ENCODE results near the gene HABP4.
"Not testable (repeated sequence)": the region's sequence is repeated elsewhere in the genome, so short reads cannot be mapped to it uniquely, and the experiment has no call there.

Gene HABP4

DNA sequence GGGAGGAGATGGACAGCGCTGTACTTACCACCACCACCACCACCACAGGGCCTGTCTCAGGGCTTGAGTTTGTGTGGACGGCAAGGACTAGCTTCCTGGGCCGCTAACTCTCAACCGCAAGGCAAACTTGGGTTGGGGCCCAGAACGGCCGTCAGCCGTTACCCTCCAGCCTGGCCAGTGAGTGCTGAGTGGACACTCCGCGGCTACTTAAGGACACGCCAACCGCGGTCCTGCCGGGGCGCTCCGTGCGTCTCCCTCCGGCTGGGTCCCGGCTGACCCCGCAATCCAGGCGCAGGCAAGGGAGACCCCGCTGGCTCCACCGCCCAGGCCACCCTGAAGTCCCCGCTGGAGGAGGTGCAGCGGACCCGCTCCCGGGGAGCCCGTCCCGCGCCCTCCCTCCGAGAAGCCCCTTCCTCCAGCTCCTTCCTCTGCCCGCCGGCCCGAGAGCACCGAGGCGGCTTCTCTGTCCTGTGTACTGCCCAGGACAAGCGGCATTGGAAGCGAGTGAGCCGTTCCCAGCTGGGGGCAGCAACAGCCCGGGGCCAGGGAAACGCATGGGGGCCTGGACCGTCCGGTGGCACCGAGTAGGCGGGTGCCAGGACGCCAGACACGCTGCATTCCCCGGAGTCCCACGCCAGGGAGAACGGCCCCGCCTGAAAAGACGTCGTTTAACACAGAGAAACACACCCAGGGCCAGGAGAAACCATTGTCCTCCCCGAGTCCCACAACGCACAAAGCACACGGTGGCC, 46.6 kb downstream of the HABP4 start:
- no peak for DNase-seq (ENCODE audit: low read depth in 1 of 2, low spot score in 1 of 2)

DNA sequence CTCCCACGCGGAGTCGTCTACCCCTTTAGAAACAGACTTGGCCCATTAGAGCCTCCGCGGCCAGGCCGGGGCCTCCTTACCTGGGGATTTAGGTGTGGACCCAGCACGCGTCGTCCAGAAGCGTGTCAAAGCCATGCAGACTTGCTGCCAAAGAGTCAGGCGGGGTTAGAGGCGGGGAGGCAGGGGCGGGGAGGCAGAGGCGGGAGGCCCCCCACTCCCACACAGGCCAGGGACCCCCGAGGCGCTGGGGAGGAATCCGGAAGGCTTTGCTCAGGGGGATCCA, 47.1 kb downstream of the HABP4 start:
- DNase-seq (ENCODE audit: low read depth in 1 of 2, low spot score in 1 of 2): no peak

DNA sequence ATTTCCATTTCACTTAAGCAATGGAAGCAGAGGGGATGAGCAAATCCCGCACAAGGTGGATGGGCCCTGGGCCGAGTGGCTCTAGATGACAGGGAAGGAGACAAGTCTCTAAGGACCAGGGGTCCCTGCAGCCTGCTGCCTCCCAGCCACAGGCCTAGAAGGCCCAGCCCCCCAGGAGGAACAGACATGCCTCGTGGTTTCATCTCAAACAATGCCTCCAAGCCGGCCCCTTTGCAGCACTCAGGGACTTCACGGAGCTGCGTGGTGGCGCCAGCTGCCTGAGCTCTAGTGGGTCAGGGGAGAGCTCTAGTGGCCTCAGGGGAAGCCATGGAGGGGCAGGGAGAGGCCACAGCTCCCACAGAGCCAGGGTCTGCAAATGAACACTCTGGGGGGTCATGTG, 48.8 kb downstream of the HABP4 start:
- no peak for DNase-seq (ENCODE audit: low read depth in 1 of 2, low spot score in 1 of 2)

DNA sequence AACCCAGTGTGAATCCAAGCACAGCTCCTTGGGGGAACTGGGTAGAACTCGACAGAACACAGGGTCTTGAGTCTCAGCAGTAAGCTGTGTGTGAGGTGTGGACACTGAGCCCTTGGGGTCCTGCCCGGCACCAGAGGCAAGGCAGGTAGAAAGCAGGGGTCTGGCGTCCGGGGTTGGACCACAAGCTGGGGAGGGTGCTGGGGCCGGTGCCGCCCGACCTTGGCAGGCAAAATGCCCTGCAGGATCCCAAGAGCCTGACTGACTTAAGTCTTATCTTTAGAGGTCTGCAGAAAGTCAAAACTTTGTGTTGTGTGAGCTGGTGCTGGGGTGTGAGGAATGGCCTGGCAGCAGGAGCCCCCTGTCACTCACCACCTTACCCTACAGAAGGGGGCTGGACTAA, 49.3 kb downstream of the HABP4 start:
- DNase-seq (ENCODE audit: low read depth in 1 of 2, low spot score in 1 of 2): no peak

DNA sequence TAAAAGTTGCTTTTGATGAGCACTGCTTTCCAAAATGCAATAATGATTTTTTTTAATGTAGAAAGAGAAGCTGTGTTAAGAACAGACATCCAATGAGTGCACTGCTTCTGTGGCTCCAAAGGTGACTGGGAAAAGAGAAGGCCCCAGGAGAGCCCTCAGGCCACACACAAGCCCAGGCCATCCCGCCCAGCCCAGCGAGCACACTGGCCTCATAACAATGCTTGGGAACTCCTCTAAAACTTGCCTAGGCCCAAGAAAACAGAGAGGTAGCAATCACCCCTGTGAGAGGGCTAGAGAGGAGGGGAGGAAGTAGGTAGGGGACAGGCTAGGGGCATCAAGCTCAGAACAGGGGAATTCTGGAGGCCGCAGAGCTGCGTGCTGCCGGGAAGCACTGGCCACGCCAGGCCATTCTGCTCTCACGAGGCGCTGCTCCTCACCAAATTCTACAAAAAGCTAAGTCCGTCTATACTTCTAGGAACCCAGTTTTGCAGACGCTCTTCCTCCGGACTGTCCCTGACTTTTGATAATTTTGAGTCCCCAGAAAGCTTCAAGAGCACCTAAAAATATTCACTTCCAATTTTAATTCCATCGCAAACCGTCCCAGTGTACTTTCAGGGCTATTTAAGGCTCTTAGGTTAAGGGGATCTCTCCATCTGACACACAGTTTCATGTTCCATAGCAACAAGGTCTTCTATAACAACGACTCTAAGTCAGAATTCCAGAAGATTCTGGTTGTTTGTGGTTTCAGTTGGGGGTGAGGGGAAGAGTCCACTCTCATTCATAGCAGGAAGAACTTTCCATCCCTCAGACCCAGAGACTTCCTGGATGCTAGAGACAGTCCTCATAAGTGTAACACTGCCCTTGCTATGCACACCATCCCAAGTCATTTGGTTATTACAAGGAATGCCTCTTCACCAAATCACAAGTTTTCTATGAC, 51.0 kb downstream of the HABP4 start:
- no peak for DNase-seq (ENCODE audit: low read depth in 1 of 2, low spot score in 1 of 2)

DNA sequence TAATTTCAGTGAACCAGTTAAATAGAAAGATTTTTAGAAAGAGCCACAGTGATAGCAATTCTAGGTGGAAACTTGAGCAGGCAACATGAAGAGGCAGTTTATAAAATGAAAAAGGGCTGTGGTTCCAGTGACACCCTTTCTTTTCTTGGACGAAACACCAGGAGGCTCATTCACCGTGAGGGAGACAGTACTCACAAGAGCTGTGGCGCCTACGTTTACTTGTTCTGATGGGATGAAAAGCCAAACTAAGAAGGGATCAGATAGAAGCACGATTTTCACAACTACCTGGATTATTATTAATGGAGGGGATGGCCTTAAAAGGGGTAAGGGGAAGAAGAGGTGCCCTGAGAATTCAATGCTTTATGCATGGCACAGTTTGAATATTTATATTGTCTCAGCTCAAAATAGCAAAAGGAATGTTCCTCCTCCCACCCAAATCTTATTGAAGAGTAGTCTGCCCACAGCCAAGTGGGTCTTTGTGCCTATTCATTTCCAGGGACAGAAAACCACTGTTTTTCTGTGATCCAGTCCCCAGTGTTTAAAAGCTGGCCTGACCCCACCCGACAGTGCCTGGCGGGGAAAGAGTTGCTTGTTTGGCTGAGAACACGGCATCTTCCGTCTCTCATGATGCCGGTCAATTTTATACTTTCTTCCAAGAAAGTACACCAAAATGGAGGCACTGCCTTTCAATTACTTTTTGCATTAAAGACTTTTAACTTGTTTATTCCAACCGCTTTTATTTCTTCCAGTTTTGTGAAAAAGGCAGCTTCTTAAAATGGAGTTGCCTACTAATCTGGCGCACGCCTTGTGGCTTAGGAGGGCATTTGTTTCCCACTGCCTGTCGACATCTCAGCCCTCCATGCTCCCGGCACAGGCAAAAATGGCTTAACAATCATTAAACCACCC, 51.9 kb downstream of the HABP4 start:
- no peak for DNase-seq (ENCODE audit: low read depth in 1 of 2, low spot score in 1 of 2)

DNA sequence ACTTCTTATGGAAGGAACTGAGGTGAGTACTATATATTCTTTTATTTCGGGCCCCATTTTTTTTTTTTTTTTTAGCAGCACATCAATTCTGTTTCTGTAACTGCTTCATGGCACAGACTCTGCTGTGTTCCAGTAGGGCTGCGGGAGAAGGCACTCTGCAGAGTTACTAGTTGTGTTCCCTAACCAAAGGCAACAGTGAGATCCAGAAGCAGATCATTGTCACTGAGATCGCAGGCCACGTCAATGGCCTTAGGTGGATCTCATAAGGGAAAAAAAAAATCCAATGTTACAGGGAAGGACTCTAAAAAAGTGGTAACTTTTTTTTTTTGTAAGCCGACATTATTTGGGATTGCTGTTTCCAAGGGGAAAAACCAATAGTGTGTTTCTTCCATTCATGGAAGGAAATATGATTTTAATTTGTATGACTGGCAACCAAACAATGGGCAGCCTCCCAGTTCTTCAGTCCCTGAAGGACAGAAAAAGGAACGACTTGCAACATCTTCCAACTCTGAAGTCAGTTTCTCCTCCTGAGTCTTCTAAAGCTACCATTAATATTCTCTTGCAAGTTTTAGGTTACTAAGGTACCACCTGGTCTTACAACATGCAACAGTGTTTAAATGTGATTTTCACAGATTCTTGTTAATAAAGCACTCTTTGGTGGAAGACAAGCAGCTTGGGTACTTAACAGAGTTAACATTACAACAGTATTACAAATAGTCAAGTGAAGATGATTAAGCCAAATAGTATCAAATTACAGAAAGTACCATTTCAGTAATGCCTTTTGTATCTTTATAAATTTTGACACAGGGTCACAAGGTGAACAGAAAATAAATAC, 52.8 kb downstream of the HABP4 start:
- DNase-seq (ENCODE audit: low read depth in 1 of 2, low spot score in 1 of 2): no peak

DNA sequence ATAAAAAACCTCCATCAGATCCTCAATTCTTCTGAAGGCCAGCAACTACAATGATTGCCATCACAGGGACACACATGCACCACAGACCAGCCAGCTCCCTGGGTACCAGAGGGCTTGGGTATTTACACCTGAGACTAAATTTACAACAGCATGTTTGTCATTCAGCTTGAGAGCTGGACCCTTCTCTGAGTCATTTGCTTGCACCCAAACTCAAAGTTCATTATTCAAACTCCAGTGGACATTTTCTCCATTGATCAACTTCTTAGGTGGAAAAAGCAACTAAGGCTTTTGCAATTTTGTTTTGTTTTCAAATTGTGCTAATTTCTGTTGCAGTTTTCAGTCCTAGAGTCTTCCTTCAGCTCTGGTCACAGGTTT, 53.4 kb downstream of the HABP4 start:
- DNase-seq (ENCODE audit: low read depth in 1 of 2, low spot score in 1 of 2): not testable (repeated sequence)

DNA sequence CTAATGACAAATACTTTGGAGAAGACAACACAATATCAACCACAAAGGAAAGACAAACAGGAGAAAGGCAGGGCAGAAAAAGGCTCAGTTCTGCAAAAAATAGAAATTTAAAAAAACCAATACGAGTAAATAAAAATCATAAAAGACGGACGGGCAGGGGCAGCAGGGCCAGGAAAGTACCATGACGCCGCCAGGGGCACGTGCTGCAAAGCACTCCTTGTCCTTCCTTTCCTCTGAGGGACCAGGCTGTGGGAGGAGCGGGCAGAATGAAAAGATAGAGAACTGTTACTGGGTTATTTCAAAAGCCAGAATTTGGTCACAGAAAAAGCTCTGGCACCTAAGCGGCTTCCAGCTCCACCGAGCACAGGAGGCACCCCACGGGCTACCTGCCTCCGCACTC, 53.9 kb downstream of the HABP4 start:
- no peak for DNase-seq (ENCODE audit: low read depth in 1 of 2, low spot score in 1 of 2)

DNA sequence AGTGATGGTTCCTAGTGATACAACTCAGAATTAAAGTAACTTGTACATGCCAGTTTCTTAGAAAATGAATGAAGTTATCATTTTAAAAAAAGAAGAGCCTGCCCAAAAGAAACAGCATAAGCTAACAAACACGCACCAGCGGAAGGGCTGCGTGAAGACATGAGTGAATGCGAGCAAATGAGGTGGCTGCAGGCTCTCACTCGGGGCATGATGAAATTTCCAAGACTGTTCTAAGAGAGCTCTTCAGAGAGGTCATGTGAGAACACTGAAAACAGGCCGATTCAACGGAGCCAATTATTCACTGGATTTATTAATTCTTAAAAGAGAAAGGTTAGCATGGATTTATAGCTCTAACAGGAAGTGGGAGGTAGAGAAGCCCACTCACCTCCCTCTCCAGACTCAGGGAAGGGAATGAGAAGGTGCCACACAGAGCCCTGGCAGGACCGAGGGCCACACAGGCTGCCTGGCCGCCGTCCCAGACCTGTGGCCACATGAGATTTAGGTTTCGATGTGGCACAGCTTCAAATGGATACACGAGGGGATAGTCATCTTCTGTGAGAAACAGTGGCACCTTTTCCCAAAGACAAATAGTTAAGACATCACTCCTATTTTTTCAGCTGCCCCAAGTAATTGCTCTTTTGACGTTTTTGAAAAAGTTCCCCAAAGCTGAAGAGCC, 55.5 kb downstream of the HABP4 start:
- DNase-seq (ENCODE audit: low read depth in 1 of 2, low spot score in 1 of 2): no peak

DNA sequence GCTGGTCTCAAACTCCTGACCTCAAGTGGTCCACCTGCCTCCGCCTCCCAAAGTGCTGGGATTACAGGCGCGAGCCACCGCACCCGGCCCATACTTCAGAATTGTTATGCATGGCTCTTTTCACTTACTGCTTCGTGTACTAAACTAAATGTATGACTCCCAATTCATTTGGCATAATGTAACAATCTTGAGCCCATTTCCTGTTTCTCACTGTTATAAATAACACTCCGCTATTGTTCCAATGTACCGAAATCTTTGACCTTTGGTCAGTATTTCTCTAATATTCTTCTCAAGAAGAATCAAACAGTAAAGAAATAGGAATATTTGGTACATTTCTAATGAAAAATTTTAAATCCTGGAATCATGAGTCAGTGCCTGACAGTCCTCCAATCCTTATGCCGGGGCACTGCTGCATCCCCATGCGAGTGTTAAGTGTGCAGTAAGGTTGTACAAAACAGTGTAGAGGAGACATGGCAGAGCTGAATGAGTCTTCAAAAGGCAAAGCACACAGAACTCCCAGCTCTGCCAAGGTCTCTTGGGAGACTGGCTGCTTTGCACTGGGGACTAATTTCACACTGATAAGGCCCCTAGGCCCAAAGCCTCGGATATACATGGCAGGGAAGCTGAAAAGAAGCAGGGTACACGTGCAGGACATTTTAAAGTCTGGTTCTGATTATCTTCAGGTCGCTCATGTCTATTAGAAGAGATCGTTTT, 58.4 kb downstream of the HABP4 start:
- DNase-seq (ENCODE audit: low read depth in 1 of 2, low spot score in 1 of 2): no peak

DNA sequence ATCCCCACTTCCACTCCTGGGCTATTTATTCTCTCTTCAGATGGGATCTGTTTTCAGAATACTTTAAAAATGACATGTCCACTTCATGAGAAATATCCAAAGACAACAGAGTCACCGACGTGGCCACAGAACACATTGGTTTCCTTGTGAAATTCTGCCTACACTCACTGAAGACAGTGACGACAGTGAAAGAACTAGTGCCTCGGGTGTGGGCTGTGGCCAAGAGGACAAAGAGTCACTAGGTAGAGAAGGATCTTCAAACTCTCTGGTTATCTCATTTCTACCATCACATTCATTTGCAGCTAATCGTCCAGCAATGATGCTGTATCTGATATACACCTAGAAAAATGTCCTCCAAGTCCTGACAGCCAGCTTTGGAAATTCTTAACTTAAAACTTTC, 59.1 kb downstream of the HABP4 start:
- DNase-seq (ENCODE audit: low read depth in 1 of 2, low spot score in 1 of 2): no peak

DNA sequence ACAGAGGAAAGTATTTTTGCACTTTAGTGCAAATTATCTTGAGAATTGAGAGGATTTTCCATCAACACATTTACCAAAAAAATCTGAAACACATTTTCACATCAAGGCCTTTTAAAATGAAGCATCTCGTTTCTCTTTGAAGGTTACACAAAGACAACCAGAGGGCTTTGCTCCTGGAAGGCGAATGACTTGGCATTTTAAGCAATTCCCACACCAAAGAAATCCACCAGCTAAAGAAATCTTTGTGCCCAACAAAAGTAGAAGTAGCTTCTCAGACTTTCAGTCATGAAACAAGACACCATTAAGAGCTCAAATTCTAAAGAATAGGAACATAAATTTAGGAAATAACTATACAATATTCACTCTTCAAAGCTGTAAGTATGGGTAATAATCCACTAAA, 59.9 kb downstream of the HABP4 start:
- DNase-seq (ENCODE audit: low read depth in 1 of 2, low spot score in 1 of 2): no peak

DNA sequence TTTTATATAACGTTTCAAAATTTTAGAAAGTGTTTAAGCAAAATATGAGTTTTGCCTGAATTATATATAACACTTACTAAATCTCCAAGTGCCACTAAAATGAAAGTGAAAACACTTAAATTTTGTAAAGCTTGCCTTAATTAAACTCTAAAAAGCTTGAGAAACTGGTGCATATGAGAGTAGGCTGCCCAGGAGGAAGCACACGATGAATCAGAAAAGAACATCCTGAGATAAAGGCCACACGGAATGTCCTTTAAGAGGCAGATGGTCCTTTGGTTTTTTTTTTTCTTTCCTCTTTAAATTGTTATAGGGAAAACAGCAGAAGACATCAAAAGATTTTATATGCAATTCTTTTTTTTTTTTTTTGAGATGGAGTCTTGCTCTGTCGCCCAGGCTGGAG, 60.3 kb downstream of the HABP4 start:
- DNase-seq (ENCODE audit: low read depth in 1 of 2, low spot score in 1 of 2): no peak

DNA sequence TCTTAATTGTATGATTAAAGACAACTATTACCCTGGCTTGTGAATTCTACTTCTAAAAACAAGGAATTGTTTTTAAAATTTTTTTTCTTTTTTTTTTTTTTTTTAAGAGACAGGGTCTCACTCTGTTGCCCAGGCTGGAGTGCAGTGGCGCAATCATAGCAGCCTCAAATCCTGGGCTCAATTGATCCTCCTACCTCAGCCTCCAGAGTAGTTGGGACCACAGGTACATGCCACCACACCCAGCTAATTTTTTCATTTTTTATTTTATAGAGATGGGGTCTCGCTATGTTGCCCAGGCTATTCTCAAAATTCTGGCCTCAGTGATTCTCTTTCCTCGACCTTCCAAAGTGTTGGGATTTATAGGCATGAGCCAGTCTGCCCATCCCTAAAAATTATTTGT, 62.3 kb downstream of the HABP4 start:
- no peak for DNase-seq (ENCODE audit: low read depth in 1 of 2, low spot score in 1 of 2)

DNA sequence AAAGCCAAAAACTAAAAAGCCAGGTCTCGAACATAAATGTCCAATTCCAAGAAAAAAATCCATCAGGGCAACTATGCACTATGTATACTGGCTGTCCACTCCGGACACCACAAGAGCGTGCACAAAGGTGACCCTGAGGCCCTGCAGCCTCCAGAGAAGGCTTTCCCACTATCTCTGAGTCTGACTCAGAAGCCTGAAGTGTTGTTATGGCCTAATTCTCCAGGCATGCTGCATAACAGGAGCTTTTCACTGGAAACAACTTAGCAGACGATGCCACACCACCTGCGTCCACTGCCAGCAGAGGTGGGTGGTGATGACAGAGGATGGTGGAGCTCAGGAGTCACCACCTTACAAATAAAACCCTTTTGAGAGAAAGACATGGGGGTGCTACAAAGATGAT, 63.7 kb downstream of the HABP4 start:
- no peak for DNase-seq (ENCODE audit: low read depth in 1 of 2, low spot score in 1 of 2)

DNA sequence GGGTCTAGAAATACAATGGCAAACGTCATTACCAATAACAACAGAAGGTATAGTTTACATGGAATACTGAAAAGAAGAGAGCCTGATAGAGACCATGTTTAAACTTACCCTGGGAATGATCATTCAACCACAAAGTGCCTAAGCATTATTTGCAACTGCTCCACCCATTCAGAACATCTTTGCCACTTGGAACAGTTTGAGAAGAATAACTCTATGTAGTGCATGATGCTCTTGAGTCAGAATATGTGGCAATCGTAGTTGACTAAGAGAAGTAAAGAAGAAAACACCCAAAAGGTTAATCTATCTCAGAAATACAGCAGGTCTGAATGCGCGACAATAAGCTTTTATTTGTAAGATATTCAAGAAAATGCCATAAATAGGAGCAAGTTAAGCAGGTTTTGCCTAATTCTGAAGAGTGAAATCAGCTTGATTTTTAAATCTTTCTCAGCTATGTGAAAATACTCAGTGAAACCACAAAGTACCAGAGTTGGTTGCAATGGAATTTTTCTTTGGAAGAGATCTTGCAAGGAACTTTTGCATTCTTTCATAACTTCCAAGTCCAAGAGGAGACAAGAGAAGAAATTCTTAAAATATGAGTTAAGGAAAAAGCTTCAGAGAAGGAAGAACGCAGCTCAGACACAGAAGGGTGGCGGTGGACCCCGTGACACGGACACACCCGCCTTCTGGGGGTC, 64.3 kb downstream of the HABP4 start:
- DNase-seq (ENCODE audit: low read depth in 1 of 2, low spot score in 1 of 2): no peak

DNA sequence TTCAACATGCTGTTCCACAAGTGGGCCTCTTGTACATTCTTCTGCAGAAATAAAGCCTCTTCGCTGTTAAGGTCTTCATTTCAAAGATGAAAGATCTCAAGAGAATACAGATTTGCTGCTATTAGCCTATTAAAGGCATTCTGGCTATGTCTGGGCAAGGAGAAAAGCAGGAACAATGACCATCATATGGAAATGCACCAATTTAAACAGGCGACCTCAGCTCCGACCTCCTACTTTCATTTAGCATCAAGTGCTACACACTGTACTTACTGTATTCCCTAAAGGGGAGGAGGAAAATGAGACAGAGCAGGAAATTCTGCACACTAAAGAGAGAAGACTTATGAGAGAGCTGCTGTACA, 64.8 kb downstream of the HABP4 start:
- no peak for DNase-seq (ENCODE audit: low read depth in 1 of 2, low spot score in 1 of 2)

Data from activated CD4-positive, alpha-beta T cell treated with anti-CD3 and anti-CD28 coated beads, Interleukin-2, amount 50 U/mL, for 24 hours (primary cell).